ENCODE data around the gene B3GNT8.

The B3GNT8 gene

DNA sequence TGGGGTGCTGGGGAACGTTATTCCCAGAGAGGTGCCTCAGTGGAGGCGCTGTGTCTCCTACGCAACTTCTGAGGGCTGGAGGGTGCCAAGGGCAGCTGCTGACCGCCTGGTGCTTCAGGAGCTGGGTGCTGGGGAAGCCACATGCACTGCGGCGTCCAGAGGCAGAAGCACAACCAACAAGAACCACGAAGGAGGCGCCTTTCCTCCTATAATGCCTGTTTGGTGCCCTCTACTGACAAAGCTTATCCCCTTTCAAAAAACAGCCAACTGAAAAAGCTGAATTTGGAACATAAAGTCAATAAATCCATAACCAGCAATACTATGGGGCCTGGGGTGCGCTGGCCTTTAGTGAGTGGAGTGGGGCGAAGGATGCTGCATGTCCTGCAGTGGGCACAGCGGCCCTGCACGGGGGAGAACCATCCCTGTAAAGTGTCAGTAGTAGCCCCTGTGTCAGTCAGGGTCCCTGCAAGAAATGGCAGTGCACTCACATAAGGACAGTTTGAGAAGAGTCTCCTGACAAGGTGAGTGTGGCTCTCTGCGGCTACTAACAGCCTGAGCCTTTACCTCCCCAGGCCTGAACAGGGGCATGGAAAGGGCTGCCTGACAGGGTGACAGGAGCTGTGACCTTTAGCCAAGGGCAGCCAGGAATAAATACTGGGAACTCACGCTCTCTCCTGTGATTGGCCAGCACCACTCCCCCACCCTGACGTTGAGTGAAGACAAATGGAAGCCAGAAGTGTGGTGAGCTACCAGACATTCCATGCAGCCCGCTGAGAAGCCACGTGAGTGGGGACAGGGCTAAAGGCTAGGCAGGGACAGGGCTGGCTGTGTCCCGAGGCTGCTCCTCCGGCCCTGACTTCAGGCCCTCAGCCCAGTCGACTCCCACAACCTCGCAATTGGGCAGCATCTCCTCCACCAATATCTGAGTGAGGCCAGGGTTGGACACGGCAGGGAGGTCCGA lies 4.5 kb upstream of the B3GNT8 start:
- no peak overlapping the region for H3K4me3 ChIP-seq (ENCODE audit: low read depth, low read length)
- TF ChIP-seq, protein P1, sequence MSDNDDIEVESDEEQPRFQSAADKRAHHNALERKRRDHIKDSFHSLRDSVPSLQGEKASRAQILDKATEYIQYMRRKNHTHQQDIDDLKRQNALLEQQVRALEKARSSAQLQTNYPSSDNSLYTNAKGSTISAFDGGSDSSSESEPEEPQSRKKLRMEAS (IDR thresholded peaks at IDR 0.05; ENCODE audit: low read depth, low read length): peak; percentile 35; the same call in 1 of the 2 replicates
- TF ChIP-seq, protein P2, sequence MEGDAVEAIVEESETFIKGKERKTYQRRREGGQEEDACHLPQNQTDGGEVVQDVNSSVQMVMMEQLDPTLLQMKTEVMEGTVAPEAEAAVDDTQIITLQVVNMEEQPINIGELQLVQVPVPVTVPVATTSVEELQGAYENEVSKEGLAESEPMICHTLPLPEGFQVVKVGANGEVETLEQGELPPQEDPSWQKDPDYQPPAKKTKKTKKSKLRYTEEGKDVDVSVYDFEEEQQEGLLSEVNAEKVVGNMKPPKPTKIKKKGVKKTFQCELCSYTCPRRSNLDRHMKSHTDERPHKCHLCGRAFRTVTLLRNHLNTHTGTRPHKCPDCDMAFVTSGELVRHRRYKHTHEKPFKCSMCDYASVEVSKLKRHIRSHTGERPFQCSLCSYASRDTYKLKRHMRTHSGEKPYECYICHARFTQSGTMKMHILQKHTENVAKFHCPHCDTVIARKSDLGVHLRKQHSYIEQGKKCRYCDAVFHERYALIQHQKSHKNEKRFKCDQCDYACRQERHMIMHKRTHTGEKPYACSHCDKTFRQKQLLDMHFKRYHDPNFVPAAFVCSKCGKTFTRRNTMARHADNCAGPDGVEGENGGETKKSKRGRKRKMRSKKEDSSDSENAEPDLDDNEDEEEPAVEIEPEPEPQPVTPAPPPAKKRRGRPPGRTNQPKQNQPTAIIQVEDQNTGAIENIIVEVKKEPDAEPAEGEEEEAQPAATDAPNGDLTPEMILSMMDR (IDR thresholded peaks at IDR 0.05; ENCODE audit: low read depth, low read length): peak; percentile 29
- TF ChIP-seq POLR2A (IDR thresholded peaks at IDR 0.05; ENCODE audit: extremely low read depth, insufficient read length) (no peak), MYC (IDR thresholded peaks at IDR 0.05; ENCODE audit: low read depth, low read length) (no peak; the same call in 1 of the 2 replicates)
- DNase-seq (ENCODE audit: low read depth): peak; percentile 70

DNA sequence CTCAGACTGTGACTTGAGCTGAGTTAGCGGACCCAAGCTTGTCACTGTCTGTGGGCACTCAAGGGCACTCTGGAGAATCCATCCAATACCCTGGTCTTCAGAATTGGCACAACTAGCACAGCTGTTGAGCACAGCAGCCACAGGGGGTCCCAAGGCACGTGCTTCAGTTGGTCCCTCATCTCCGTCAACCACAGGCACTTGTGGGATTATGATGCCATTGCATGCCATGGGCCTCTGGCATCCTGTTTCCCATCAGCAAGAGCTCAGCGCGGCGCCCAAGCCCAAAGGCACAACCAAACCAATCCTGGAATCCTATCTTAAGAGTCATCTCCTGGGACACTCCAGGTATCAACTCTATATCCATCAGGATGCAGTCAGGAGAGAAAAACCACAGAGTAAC lies 3.7 kb upstream of the B3GNT8 start:
- no peak overlapping the region for H3K4me3 ChIP-seq (ENCODE audit: low read depth, low read length)
- TF ChIP-seq, protein P2 (IDR thresholded peaks at IDR 0.05; ENCODE audit: low read depth, low read length): no peak
- TF ChIP-seq POLR2A (IDR thresholded peaks at IDR 0.05; ENCODE audit: extremely low read depth, insufficient read length) (no peak), MYC (IDR thresholded peaks at IDR 0.05; ENCODE audit: low read depth, low read length) (no peak)
- TF ChIP-seq, protein P1 (IDR thresholded peaks at IDR 0.05; ENCODE audit: low read depth, low read length): no peak
- DNase-seq (ENCODE audit: low read depth): no peak

DNA sequence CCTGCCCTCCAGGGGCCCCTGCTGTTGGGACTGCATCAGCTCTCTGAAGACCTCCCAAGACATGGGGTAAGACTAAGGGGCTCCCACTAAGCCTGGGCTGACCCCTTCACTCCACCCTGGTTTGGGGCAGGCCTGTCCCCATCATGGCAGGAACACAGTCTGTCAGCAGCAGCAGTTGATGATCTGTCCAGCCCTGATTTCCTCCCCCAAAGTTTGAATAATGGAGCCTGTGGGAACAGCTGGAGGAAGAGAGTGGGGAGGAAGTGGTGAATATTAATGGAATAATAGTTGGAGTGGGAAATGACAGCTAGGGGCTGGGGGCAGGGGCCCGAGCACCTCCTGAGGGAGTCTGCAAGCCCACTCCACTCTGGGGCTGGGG lies 1.3 kb upstream of the B3GNT8 start:
- H3K4me3 ChIP-seq (ENCODE audit: low read depth, low read length): peak overlapping the region; percentile 38
- DNase-seq (ENCODE audit: low read depth): no peak
- TF ChIP-seq, protein P2 (IDR thresholded peaks at IDR 0.05; ENCODE audit: low read depth, low read length): no peak
- TF ChIP-seq POLR2A (IDR thresholded peaks at IDR 0.05; ENCODE audit: extremely low read depth, insufficient read length): no peak
- TF ChIP-seq, protein P1 (IDR thresholded peaks at IDR 0.05; ENCODE audit: low read depth, low read length): no peak

DNA sequence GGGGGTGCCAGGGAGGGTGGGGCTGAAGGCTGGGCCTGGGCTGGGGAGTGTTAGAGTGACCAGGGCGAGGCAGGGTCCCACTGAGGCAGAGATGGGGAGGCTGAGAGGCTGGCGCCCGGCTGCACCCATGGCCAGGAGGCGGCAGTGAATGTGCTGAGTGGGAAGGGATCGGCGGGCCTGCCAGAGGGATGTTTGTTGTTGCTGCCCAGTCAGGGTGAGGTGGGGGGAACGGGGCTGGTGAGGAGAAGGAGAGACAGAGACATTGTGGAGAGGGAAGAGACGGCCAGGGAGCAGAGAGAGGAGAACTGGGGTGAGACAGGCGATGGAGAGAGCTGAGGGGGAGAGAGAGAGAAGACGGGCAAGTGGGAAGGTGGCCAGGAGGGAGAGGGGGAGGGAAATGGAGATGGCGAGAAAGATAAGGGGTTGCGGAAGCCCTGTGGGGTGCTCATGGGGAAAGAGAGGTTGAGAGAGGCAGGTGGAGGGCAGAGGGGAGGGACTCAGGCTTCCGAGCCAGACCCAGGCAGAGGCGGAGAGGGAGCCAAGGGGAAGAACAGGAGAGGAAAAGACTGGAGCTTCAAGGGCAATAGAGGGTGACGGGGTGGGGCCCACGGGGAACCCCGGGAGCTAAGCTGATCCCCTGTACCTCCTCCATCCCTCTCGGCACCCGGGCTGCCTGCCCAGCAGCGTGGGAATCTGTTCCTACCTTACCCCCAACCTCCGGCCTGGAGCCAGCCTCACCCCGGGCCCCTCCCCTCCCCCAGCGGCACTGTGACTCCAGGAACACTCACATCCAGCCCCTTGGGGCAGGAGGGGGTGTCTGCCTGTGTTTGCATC lies 690 bp upstream of the B3GNT8 start:
- no peak for TF ChIP-seq POLR2A (IDR thresholded peaks at IDR 0.05; ENCODE audit: extremely low read depth, insufficient read length)
- TF ChIP-seq, protein P2 (IDR thresholded peaks at IDR 0.05; ENCODE audit: low read depth, low read length): no peak
- no peak for TF ChIP-seq MYC (IDR thresholded peaks at IDR 0.05; ENCODE audit: low read depth, low read length)
- peak overlapping the region; percentile 38 for H3K4me3 ChIP-seq (ENCODE audit: low read depth, low read length)
- peak; percentile 71 for DNase-seq (ENCODE audit: low read depth)

DNA sequence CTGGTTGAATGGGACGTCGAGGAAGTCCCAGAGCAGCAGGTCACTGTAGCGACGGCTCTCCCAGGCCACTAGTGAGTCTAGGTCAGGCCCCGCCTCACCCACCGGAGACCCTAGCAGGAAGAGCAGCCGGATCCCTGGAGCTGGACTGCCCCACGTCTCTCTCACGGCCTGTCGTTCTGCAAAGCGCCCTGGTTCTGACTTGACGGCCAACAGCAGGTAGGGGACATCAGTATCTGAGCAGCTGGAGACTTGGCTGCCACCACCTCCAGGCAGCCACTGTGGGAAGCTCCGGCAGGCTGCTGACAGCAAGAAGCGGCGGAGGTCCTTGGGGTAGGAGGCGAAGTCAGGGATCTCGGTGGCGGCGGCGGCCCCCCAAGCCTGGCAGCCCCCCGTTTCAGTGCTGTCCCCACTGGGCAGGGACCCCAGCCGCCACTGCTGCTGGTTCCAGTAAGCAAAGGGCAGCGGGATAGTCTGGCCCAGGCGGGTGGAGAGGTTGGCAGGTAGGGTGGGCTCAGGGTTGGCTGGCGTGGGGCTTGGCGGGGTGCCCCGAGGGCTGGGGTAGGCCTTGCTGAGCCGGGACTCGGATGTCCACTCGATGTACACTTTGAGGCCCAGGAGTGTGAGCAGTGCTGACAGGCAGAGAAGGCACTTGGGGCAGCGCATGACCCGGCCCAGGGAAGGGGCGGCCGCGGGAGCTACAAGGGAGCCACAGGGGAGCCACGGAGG lies 895 bp downstream of the B3GNT8 start:
- DNase-seq (ENCODE audit: low read depth): no peak
- H3K4me3 ChIP-seq (ENCODE audit: low read depth, low read length): no peak overlapping the region
- TF ChIP-seq MYC (IDR thresholded peaks at IDR 0.05; ENCODE audit: low read depth, low read length) (no peak), POLR2A (IDR thresholded peaks at IDR 0.05; ENCODE audit: extremely low read depth, insufficient read length) (no peak)
- TF ChIP-seq, protein P2 (IDR thresholded peaks at IDR 0.05; ENCODE audit: low read depth, low read length): no peak
- TF ChIP-seq, protein P1 (IDR thresholded peaks at IDR 0.05; ENCODE audit: low read depth, low read length): no peak
